ENCODE results near the gene RALGDS.
A peak's percentile ranks its signal among the peaks of the same experiment; 100 is the strongest.

Gene RALGDS

DNA sequence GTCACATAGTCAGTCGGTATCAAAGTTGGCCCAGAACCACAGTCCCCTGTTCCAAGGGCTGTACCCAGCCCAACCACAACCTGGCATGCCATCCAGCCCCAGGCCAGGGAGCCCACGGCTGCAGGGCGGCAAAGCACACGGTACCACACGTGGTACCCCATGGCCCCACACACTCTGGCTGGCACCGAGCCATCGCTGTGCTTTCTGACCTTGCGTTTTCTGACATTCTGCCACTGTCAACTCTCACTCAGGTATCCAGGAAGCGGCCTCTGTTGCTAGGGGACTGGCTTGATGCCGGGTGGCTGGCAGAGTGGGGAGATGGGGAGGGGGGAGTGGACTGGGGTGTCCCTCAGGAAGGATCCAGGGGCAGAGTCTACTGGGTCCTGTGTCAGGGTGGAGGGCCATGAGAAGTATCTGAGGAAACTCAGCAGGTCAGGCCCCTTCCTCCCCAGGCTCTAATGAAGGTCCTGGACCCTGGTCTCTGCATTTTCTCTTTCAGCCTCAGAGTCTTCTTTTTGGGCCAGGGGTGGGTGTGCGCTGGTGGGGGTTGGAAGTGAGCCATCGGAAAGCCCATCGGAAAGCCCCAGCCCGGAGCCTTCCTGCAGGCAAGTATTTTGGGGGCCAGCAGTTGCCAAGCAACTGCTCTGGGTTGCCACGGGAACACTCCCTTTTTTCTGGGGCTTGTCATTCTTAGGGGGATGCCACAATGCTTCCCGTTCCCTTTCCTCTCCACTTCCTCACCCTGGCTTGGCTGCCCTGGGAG is 21.0 kb upstream of the RALGDS start:
- H3K9me3 ChIP-seq (ENCODE audit: control insufficient read depth, insufficient read depth, low read length), result no peaks in the 10 kb centered on the region
- H3K36me3 ChIP-seq (ENCODE audit: control insufficient read depth, insufficient read depth, low read length), result no peaks in the 10 kb centered on the region
- no peak overlapping the region for H3K4me3 ChIP-seq (ENCODE audit: low read depth, low read length)
- peaks cover 3% of the 10 kb centered on the region for H3K4me1 ChIP-seq (ENCODE audit: control insufficient read depth, insufficient read depth, low read length)
- no peak overlapping the region for H3K9ac ChIP-seq (ENCODE audit: low read depth, low read length)
- peaks cover 2% of the 10 kb centered on the region for H3K27me3 ChIP-seq (ENCODE audit: control insufficient read depth, insufficient read depth, low read length)

DNA sequence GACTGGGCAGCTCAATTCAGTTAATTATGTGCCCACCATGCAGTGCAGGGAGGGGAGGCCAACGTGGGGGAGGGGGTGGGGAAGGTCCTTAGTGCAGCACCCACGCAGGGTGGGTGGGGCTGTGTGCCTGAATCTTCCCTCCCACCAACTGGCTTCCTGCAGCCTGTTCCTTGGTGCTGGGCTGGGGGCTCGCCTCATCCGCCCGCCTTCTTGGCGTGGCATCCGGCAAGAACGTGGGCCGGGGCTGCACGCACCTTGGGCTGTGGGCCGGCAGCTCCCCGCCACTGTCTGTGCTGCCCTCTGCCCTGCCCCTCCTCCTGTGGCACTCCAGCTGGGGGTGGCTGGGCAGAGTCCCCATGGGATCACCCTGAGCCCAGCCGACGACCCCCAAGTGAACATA is 19.6 kb upstream of the RALGDS start:
- Histone ChIP-seq H3K4me3 (ENCODE audit: low read depth, low read length) (no peak overlapping the region), H3K4me1 (ENCODE audit: control insufficient read depth, insufficient read depth, low read length) (peaks cover 3% of the 10 kb centered on the region), H3K9me3 (ENCODE audit: control insufficient read depth, insufficient read depth, low read length) (no peaks in the 10 kb centered on the region), H3K9ac (ENCODE audit: low read depth, low read length) (no peak overlapping the region), H3K27me3 (ENCODE audit: control insufficient read depth, insufficient read depth, low read length) (peaks cover 2% of the 10 kb centered on the region), H3K36me3 (ENCODE audit: control insufficient read depth, insufficient read depth, low read length) (no peaks in the 10 kb centered on the region)

- H3K4me3 ChIP-seq (ENCODE audit: low read depth, low read length), result no peak overlapping the region
- H3K4me1 ChIP-seq (ENCODE audit: control insufficient read depth, insufficient read depth, low read length), result peaks cover 3% of the 10 kb centered on the region
- H3K27me3 ChIP-seq (ENCODE audit: control insufficient read depth, insufficient read depth, low read length), result peaks cover 2% of the 10 kb centered on the region
- H3K9me3 ChIP-seq (ENCODE audit: control insufficient read depth, insufficient read depth, low read length), result no peaks in the 10 kb centered on the region
- H3K9ac ChIP-seq (ENCODE audit: low read depth, low read length), result no peak overlapping the region
- H3K36me3 ChIP-seq (ENCODE audit: control insufficient read depth, insufficient read depth, low read length), result no peaks in the 10 kb centered on the region
Observed at GRCh38 chr9:133140174-133140505, 19.1 kb upstream of the RALGDS start.

GRCh38 chr9:133139246-133140173 is 18.5 kb upstream of the RALGDS start:
- Histone ChIP-seq H3K27me3 (ENCODE audit: control insufficient read depth, insufficient read depth, low read length) (no peaks in the 10 kb centered on the region), H3K9ac (ENCODE audit: low read depth, low read length) (no peak overlapping the region), H3K4me1 (ENCODE audit: control insufficient read depth, insufficient read depth, low read length) (no peaks in the 10 kb centered on the region), H3K4me3 (ENCODE audit: low read depth, low read length) (no peak overlapping the region), H3K36me3 (ENCODE audit: control insufficient read depth, insufficient read depth, low read length) (no peaks in the 10 kb centered on the region), H3K9me3 (ENCODE audit: control insufficient read depth, insufficient read depth, low read length) (no peaks in the 10 kb centered on the region)

DNA sequence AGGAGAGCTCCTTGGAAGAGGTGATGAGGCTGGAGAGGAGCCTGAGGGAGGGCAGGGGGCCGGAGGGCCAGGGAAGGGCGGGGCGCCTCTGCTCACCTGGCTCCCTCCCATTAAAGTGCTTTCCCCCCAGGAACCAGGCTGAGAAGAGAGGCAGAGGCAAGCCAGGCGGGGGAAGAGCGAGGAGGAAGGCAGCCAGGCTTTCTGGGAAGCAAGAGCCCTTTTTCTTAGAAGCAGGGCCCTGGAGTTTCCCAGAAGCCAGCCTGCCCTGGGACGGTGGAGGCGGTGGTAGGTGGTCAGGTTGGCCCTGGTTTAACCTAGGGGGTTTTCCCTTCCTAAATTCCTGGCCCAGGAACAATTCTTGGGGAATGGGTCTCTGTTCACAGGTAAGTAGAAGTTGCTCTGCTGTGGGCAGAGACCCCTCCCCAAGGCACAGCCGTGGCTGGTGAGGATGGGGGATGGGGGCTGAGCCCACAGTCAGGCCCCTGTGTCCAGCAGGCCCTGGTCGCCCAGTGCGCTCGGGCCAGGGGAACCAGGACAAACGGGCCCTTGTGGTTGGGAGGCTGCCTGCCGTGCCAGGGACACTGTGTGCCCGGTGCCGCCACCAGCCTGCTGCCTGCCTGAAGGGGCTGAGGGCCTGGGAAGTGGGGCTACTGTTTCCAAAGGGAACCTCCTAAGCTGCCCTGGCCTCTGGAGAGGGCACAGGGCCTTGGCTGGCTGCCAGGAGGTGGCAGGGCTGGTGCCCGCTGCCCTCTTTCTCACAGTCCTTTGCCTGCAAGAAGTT is 16.6 kb upstream of the RALGDS start:
- Histone ChIP-seq H3K27me3 (ENCODE audit: control insufficient read depth, insufficient read depth, low read length) (no peaks in the 10 kb centered on the region), H3K4me1 (ENCODE audit: control insufficient read depth, insufficient read depth, low read length) (no peaks in the 10 kb centered on the region), H3K36me3 (ENCODE audit: control insufficient read depth, insufficient read depth, low read length) (no peaks in the 10 kb centered on the region), H3K9ac (ENCODE audit: low read depth, low read length) (peak overlapping the region; percentile 12), H3K4me3 (ENCODE audit: low read depth, low read length) (no peak overlapping the region), H3K9me3 (ENCODE audit: control insufficient read depth, insufficient read depth, low read length) (no peaks in the 10 kb centered on the region)

GRCh38 chr9:133135146-133135745 is 14.2 kb upstream of the RALGDS start:
- Histone ChIP-seq H3K27me3 (ENCODE audit: control insufficient read depth, insufficient read depth, low read length) (no peaks in the 10 kb centered on the region), H3K4me3 (ENCODE audit: low read depth, low read length) (no peak overlapping the region), H3K4me1 (ENCODE audit: control insufficient read depth, insufficient read depth, low read length) (no peaks in the 10 kb centered on the region)

DNA sequence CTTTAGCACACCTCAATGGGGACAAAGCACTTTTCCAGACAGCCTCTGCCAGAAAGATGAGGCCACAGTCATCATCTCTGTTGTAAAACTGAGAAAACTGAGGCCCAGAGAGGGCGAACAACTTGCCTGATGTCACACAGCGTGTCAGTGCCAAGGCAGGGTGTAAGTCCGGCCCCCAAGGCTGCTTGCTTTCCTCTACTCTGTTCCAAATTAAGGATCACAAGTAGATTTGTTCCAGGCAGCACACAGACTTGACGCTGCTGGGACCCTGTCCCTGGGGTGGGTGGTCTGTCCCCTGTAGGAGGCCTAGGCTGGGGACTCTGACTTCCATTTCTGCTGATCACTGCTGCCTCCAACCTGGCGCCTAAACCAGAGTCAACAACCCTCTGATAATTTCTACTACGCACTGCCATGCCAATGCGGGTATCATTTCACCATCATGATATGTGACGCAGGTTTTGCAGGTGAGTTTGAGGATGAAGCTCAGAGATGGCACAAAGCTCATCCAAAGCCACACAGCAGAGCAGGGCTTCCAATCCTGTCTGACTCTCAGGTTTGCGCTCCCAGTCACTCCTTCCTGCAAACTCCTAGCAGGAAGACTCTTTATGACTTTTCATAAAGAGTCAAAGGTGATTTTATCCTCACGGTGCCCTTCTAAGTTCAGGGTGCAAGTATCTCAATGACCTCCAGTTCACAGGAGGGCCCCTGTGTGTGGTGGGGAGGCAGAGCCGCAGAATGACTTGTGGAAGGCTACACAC is 13.5 kb upstream of the RALGDS start:
- Histone ChIP-seq H3K9me3 (ENCODE audit: control insufficient read depth, insufficient read depth, low read length) (no peaks in the 10 kb centered on the region), H3K27me3 (ENCODE audit: control insufficient read depth, insufficient read depth, low read length) (no peaks in the 10 kb centered on the region), H3K36me3 (ENCODE audit: control insufficient read depth, insufficient read depth, low read length) (no peaks in the 10 kb centered on the region), H3K9ac (ENCODE audit: low read depth, low read length) (peak overlapping the region; percentile 26), H3K4me1 (ENCODE audit: control insufficient read depth, insufficient read depth, low read length) (no peaks in the 10 kb centered on the region), H3K4me3 (ENCODE audit: low read depth, low read length) (no peak overlapping the region)

More at GRCh38 chr9:133135146-133135745, 14.2 kb upstream of the RALGDS start:
- H3K36me3 ChIP-seq (ENCODE audit: control insufficient read depth, insufficient read depth, low read length), result no peaks in the 10 kb centered on the region
- no peaks in the 10 kb centered on the region for H3K9me3 ChIP-seq (ENCODE audit: control insufficient read depth, insufficient read depth, low read length)
- H3K9ac ChIP-seq (ENCODE audit: low read depth, low read length), result no peak overlapping the region

DNA sequence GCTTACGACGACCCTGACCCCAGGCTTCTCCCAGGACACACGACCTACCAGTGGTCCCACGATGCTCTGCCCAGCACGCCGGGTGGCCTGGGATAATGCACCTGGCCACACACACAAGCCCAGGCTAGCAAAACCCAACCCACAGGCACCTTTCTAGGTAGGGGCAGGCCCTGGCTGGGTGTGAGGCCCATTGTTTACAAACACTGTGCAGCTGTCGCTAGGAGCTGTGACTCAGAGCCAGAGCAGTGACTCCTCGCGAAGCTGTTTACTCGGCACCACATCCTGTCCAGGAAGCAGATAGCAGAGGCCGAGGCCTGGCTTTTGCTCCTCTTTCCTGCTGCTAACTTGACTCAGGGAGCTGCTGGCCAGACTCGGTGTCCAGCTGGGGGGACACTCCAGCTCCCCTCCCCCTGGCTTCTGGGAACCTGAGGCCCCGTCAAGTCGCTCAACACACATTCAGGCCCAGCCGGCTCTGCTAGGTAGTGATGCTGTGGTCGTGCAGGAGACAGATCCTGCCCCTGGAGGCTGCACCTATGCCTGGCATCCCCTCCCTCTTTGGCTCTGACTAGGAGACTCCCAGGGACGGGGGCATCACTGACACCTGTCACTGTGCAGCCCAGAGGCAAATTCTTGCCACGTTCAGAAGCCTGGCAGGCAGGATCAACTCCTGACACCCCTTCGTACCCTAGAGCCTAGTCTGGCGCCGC is 12.8 kb upstream of the RALGDS start:
- Histone ChIP-seq H3K9me3 (ENCODE audit: control insufficient read depth, insufficient read depth, low read length) (no peaks in the 10 kb centered on the region), H3K27me3 (ENCODE audit: control insufficient read depth, insufficient read depth, low read length) (no peaks in the 10 kb centered on the region), H3K36me3 (ENCODE audit: control insufficient read depth, insufficient read depth, low read length) (no peaks in the 10 kb centered on the region), H3K9ac (ENCODE audit: low read depth, low read length) (no peak overlapping the region), H3K4me3 (ENCODE audit: low read depth, low read length) (no peak overlapping the region), H3K4me1 (ENCODE audit: control insufficient read depth, insufficient read depth, low read length) (no peaks in the 10 kb centered on the region)

DNA sequence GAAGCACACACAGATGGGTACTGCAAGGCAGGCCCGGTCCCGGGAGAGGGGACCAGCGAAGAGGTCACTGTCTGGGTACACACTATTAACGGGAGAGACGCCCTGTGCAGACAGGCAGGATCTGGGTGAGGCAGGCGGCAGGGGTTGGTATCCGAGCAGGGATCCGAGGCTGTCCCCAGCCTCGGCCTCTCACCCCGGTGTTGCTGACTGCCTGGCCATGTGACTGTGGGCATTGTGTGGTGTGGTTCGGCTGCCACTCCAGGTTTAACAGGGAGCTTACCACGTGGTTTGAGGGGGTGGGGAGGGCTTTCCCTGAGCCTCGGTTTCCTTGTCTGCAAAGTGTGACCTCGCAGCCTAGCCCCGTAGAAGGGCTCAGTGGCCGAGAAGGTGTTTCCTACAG is 11.1 kb upstream of the RALGDS start:
- no peaks in the 10 kb centered on the region for H3K4me1 ChIP-seq (ENCODE audit: control insufficient read depth, insufficient read depth, low read length)
- H3K27me3 ChIP-seq (ENCODE audit: control insufficient read depth, insufficient read depth, low read length), result no peaks in the 10 kb centered on the region
- no peaks in the 10 kb centered on the region for H3K36me3 ChIP-seq (ENCODE audit: control insufficient read depth, insufficient read depth, low read length)
- no peaks in the 10 kb centered on the region for H3K9me3 ChIP-seq (ENCODE audit: control insufficient read depth, insufficient read depth, low read length)
- no peak overlapping the region for H3K9ac ChIP-seq (ENCODE audit: low read depth, low read length)
- H3K4me3 ChIP-seq (ENCODE audit: low read depth, low read length), result no peak overlapping the region

DNA sequence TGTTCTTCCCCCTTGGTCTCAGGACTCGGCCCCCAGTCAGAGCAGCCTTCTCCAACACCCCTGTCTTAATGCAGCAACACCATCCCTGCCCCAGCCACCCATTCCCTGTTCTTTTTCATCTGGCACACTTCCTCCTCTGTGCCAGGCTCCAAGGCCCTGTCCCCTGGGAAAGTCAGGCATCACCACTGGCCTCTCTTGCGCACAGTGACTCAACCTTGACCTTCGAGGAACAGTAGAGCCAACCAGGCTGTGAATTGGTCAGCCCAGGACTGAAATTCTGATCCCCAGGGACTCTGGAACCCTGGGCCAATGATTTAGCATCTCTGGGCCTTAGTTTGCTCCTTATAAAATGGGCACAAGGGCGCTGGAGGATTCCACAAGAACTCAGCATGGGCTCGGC is 10.5 kb upstream of the RALGDS start:
- Histone ChIP-seq H3K4me3 (ENCODE audit: low read depth, low read length) (no peak overlapping the region), H3K36me3 (ENCODE audit: control insufficient read depth, insufficient read depth, low read length) (no peaks in the 10 kb centered on the region), H3K9ac (ENCODE audit: low read depth, low read length) (no peak overlapping the region), H3K27me3 (ENCODE audit: control insufficient read depth, insufficient read depth, low read length) (no peaks in the 10 kb centered on the region), H3K4me1 (ENCODE audit: control insufficient read depth, insufficient read depth, low read length) (no peaks in the 10 kb centered on the region), H3K9me3 (ENCODE audit: control insufficient read depth, insufficient read depth, low read length) (no peaks in the 10 kb centered on the region)
